ENCODE data around the gene TMEM232. TPM values are rescaled to one million over a fixed set of nuclear protein-coding genes. Genes with fewer than 3 reads are reported as not detected.

Gene TMEM232
- total and polyA plus RNA-seq, 2 donors (not counting 3 experiments of a cell fraction or from before 2014, with no cell fraction given), result 0.17 to 0.38 TPM

DNA sequence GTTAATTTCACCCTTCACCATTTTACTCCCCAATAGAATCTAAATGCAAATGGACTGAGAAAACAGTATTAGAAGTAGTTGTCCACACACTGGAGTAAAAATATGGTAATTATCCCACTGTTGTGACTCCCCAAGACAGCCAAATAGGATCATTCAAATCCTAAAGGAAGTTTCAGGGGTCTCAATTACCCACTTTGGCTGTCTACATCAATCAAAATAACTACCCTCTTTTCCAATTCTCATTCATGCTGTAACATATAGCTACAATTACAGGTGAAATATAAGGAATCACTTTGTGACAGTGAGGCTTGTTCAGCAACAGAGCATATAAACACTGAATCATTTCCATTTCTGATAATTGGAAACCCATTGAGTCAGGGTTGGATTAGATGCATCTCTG lies 220.1 kb downstream of the TMEM232 start:
- BruUV-seq (replicated peaks), result no TSS peak

More for the DNA sequence above, 220.1 kb downstream of the TMEM232 start:
- Histone ChIP-seq H4K20me1 (replicated peaks; ENCODE audit: control insufficient read depth, extremely low read depth, insufficient read depth, low read length) (no peaks in the 10 kb centered on the region), H3K9ac (replicated peaks; ENCODE audit: extremely low read depth, insufficient read depth, low read length) (no peak overlapping the region), H3K9me1 (replicated peaks; ENCODE audit: control insufficient read depth, extremely low read depth, insufficient read depth, low read length) (no peaks in the 10 kb centered on the region), H3K27me3 (ENCODE audit: control insufficient read depth in 2 of 2, insufficient read depth in 2 of 2, low read length in 2 of 2) (no peaks in the 10 kb centered on the region), H3K79me2 (ENCODE audit: control insufficient read depth, insufficient read depth, low read length) (no peaks in the 10 kb centered on the region), H3K9me3 (replicated peaks; ENCODE audit: control insufficient read depth, insufficient read depth, low read length) (no peaks in the 10 kb centered on the region), H3K4me3 (replicated peaks in 1 of 3; ENCODE audit: insufficient read depth in 1 of 3, low read depth in 1 of 3, low read length in 3 of 3) (no peak overlapping the region), H3K4me1 (ENCODE audit: control insufficient read depth, extremely low read depth, insufficient read depth, low read length) (no peaks in the 10 kb centered on the region), H3K4me2 (ENCODE audit: insufficient read depth, low read length) (no peak overlapping the region), H2AFZ (ENCODE audit: low read depth, low read length) (no peak overlapping the region), H3K27ac (ENCODE audit: insufficient read depth, low read depth, low read length) (no peak overlapping the region), H3K36me3 (ENCODE audit: control insufficient read depth in 2 of 2, extremely low read depth in 1 of 2, insufficient read depth in 2 of 2, low read length in 2 of 2) (no peaks in the 10 kb centered on the region)
- dilution Hi-C loops (cut with MboI; ENCODE audit: extremely low pct_ligation_motif_present, low sequenced_read_pairs), result no loop called here
- POLR2A ChIA-PET, result no interaction called here
- intact Hi-C loops (cut with micrococcal nuclease), result no loop called here
- no peak for FAIRE-seq
- DNase-seq (ENCODE audit: low read depth, low spot score), result no peak
- CTCF ChIA-PET, result no interaction called here
- TF ChIP-seq JUN (IDR thresholded peaks at IDR 0.05; ENCODE audit: borderline replicate concordance, insufficient read depth, insufficient read length, low read depth) (no peak), FOS (IDR thresholded peaks at IDR 0.05; ENCODE audit: borderline replicate concordance, insufficient read depth, low read length) (no peak), GATA2 (IDR thresholded peaks at IDR 0.05; ENCODE audit: insufficient read depth, insufficient read length, low read depth, low read length) (no peak), POLR2AphosphoS5 (IDR thresholded peaks at IDR 0.05; ENCODE audit: insufficient read depth, low read depth, low read length) (no peak), MYC (IDR thresholded peaks at IDR 0.05; ENCODE audit: low read depth, low read length) (no peak), POLR2A (IDR thresholded peaks at IDR 0.05; ENCODE audit: low read depth, low read length) (no peak), EZH2 (IDR thresholded peaks at IDR 0.05; ENCODE audit: borderline replicate concordance, low read depth, low read length, severe bottlenecking) (no peak)
- TF ChIP-seq, protein P1, sequence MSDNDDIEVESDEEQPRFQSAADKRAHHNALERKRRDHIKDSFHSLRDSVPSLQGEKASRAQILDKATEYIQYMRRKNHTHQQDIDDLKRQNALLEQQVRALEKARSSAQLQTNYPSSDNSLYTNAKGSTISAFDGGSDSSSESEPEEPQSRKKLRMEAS (IDR thresholded peaks at IDR 0.05; ENCODE audit: insufficient read depth, insufficient read length), result no peak
- TF ChIP-seq, protein P2, sequence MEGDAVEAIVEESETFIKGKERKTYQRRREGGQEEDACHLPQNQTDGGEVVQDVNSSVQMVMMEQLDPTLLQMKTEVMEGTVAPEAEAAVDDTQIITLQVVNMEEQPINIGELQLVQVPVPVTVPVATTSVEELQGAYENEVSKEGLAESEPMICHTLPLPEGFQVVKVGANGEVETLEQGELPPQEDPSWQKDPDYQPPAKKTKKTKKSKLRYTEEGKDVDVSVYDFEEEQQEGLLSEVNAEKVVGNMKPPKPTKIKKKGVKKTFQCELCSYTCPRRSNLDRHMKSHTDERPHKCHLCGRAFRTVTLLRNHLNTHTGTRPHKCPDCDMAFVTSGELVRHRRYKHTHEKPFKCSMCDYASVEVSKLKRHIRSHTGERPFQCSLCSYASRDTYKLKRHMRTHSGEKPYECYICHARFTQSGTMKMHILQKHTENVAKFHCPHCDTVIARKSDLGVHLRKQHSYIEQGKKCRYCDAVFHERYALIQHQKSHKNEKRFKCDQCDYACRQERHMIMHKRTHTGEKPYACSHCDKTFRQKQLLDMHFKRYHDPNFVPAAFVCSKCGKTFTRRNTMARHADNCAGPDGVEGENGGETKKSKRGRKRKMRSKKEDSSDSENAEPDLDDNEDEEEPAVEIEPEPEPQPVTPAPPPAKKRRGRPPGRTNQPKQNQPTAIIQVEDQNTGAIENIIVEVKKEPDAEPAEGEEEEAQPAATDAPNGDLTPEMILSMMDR (IDR thresholded peaks at IDR 0.05; ENCODE audit: extremely low read depth in 1 of 2, insufficient read depth in 1 of 2, low read depth in 1 of 2, low read length in 2 of 2), result no peak
